Activated T-cell treated with anti-CD3 and anti-CD28 coated beads for 48 hours (primary cell): ENCODE measurements around the gene ZBTB25.

Experiments
- DNase-seq: peaks from one replicate; pipeline ENCODE4 v3.0.0-alpha.2; 2020; ENCODE audit warnings: low read depth

ZBTB25 gene

DNA sequence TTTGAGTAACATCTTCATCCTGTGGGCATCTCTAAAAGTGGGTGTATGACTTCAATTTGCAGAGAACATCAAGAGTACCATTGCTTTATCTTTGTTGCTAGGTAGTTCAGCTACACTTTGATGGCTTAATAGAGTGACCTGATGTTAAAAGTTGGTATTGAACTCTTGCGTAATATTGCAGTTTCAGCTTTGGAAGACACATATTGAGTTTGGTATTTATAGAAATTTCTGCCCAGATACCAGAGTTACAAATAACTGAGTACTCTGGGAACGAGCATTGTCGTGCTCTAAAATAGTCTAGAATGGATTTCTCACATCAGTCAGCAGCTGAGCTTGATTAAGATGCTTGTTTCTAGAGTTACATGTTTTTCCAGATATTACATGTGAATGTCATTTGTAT lies 63.1 kb downstream of the ZBTB25 start:
- no peak for DNase-seq

DNA sequence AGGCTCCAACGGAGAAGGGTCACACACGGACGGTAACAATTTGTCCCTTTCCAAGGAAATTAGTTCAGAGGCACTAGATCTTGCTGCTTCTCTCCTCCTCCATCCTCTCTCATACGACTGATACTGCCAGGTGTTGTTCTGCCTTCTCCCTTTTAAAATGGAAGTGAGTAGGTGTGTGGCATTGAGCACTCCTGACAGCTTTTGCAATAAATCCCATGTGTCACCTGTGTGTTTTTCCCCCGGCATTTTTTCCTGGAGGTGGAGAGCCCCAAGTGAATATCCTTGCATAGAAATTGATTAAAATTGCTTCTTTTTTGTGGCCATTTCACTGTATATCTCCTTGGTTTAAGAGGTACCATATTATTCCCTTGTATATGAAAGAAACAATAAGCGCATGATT lies 64.5 kb downstream of the ZBTB25 start:
- no peak for DNase-seq

DNA sequence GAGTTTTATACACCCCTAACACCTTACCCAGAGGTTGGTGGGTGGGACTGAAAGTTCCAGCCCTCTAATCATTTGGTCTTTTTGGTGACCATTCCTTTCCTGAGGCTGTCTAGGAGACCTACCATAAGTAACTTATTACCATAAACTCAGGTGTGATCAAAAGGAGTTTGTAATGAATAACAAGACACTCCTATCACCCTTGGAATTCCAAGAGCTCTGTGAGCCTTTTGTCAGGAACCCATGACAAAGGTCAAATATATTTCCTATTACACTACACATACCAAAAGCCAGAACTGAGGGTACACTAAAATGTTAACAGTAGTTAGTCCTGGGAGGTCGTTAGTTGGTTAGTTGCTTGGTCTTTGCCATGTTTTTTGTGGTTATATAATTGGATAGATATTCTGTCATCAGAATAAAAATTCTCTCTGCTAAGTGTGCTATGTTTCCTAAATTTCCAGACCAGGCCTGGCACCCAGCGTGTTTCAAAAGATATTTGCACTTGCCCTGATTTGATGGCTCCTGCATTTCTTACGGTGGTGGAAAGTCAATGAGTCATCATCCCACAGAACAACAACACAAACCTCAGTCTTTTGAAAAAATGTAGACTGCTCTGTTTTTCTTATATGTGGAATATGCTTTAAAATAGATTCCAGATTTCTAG lies 65.3 kb downstream of the ZBTB25 start:
- DNase-seq: no peak

DNA sequence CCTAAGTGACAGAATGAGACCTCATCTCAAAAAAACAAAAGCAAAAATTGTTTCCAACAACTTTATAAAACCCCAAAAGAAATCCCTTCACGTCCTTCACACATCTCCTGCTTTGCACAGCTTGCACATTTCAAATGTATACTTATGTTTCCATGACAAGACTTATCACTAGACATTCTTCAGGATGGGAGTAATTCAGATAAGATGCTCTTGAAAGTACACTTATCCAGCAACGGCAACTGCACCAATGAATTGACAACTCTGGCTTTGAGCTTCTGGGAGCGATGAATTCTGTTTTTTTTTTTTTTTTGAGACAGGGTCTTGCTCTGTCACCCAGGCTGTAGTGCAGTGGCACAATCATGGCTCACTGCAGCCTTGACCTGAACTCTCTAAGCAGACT lies 69.1 kb downstream of the ZBTB25 start:
- no peak for DNase-seq

DNA sequence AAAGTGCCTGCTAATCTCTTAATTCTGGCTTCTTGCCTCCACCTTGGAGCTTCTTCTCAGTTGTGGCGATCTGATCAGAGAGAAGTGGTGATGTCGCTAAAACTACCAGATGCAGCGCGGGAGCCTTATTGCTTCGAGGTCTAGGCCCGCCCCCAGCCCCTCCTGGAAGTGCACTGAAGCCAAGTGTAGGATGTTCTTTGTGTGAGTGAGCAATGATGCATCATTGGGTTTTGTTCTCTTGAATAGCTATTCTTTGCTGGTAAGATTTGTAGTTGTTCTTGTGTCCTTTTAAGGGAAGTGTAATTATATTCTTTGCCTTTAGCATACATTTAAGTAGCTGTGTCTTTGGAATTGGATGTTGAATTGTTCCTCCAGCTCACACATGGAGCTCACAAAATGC lies 79.7 kb downstream of the ZBTB25 start:
- peak; percentile 26 for DNase-seq

DNA sequence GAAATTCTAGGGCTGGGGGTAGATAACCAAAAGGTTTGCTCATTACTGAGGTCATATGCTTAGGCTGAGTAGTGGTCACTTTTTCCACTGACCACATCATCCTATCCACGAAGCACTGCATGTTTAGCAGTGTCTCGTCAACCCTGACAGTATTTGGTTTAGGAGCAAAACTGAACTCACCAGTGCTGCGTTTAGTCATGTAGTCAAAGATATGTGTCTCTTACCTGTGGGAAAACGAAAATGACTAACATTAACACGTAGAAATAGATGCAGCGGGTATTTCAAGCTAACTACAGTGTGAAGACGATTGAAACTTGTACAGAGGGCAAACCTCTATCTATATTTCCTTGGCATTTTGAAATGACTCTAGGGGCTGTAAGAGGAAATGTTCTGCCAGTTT lies 80.9 kb downstream of the ZBTB25 start:
- no peak for DNase-seq

DNA sequence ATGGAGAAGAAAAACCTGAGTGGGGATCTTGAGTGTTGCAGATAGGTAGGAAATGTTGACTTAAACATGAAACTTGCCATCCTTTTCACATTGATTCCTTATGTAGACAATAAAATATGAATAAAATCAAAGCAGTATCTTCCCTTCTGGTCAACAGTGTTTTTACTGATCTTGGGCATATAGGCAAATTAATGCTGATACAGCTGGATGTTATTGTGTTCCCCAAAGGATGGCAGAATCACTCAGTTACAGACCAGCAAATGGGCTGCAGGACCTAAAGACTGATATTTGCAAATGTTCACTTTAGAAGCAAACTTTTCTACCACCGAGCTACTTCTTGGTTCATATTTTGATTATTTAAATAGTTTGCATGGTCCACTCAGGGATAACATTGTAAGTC lies 81.6 kb downstream of the ZBTB25 start:
- no peak for DNase-seq

DNA sequence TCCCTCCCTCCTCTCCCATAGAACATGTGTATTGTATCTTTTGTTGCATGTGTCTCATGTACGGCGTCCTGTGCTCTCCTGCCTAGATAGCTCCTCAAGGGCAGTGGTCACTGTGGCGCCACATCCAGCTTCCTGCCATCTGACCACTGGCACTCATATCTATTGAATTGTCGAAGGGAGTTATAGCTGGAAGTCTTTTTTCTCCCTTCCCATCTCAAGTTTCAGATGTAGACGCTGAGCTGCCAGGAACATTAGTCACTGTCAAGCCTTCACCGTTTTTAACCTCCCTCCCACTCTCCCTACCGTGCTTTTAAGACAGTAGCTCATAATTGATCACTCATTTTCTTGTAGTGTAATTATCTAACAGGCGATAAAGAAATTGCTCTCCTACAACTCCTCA lies 82.5 kb downstream of the ZBTB25 start:
- DNase-seq: no peak

DNA sequence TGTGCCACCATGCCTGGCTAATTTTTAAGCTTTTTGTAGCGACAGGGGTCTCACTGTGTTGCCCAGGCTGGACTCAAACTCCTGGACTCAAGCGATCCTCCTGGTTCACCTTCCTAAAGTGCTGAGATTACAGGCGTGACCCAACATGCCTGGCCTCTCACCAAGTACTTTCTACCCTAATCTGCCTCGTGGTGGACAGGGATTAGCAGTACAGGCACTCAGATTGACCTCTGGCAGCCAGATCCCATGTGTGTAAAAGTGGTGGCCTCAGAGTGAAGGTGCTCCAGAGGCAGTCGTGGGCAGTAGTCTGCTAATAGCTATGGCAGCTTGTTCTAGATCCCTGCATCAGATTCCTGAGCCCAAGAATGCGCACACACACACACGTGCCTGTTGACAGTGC lies 84.6 kb downstream of the ZBTB25 start:
- DNase-seq: no peak

DNA sequence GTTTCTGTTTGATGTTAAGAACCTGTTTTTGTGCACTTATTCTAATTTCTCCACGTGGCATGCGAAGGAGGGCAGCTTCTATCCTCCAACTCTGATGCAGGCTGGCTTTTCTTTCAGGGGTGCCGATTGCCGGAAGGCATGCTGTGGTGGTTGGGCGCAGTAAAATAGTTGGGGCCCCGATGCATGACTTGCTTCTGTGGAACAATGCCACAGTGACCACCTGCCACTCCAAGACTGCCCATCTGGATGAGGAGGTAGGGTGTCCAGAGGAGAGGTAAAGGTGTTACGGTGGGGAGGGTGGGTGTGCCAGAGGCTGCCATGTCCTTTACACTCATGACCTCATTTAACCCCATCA lies 85.9 kb downstream of the ZBTB25 start:
- DNase-seq: no peak

DNA sequence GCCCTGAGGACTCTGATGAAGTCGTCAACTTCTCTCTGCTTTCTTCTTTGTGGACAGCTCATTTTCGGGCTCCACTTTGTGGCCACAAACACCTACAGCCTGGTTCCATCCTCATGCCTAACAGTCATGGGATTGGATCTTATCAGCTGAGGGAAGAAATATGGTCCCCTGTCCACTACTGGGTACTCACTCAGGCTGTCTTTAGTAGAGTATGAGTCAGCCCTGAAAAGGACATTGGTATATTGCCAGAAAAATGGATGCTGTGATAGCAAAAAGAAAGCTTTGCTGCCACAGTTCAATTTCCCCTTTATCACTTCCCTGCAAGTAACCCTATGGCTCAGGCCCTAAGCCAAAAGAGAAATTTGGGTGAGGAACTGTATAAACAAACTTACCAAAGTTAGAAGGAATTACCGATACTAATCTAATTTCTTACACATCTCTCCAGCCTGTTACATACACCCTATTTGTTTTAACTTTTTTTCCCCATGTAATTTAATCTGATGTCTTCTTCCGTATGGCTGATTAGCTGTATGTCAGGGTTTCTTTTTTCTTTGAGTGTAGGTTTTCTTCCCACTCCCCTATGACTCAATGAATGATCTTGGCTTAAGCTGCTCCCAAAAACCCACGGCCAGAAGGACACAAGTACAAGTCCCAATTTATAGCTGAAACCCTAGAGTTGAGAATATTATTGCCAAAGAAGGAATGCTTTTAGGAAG lies 86.4 kb downstream of the ZBTB25 start:
- no peak for DNase-seq

DNA sequence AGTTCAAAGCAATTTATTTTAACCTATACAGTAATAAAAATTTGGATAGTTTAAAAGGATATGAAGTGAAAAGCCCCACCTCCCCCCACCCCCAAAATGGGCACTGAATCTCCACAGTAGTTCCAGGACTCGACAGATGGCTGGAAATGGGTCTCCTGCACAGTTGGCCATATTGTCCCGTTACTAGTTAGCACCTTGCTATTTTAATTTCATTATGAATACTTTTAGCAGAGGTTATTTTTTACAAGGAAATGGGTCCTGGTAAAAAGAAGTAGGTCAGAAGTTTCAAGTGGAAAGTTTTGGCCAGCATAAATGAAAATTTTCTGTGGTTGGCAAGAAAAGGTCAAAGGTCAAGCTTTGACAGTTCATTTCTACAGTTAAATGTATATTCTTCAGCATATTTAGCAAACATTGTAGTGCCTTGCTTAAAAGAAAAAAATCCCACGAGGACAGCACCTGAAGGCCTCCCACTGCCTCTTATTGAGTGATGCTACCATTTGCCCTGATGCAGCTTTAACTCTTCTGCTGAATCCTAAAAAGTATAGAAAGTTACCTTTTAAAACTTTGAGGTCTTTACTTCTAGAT lies 87.2 kb downstream of the ZBTB25 start:
- no peak for DNase-seq

DNA sequence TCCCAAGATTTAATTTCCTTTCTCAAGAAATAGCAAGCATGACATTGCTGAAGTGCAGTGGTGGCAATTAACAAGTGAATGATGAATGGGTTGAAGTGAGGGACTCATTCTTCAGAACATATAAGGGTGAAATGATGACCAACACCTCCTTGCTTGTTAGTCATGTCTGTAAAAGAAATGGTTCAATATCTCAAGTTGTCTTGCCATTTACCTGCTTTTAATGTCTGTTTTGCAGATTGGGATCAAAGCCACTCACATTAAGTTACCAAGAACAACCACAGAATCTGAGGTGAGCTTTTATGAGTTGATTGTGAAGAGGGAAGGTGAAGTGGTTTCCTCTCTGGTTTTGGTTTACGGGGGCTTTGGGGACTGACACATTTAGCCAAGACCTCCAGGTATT lies 91.4 kb downstream of the ZBTB25 start:
- no peak for DNase-seq

DNA sequence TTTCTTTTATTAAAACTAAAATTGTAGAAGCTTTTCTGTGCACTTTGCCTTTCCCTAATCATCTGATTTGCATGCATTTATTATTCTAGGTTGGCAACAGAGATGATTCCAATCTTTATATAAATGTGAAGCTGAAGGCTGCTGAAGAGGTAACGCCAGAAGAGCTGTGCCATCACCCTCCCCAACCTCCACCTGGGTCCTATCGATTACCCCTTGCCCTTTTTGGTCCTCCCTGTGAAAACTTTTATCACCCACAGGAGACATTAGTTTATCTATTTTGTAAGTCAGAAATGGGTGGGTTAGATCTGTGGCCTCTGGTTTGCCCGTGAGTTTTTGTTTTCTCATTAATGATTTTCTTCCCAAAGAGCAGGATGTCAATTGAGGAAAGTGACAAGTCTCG lies 92.6 kb downstream of the ZBTB25 start:
- DNase-seq: no peak

DNA sequence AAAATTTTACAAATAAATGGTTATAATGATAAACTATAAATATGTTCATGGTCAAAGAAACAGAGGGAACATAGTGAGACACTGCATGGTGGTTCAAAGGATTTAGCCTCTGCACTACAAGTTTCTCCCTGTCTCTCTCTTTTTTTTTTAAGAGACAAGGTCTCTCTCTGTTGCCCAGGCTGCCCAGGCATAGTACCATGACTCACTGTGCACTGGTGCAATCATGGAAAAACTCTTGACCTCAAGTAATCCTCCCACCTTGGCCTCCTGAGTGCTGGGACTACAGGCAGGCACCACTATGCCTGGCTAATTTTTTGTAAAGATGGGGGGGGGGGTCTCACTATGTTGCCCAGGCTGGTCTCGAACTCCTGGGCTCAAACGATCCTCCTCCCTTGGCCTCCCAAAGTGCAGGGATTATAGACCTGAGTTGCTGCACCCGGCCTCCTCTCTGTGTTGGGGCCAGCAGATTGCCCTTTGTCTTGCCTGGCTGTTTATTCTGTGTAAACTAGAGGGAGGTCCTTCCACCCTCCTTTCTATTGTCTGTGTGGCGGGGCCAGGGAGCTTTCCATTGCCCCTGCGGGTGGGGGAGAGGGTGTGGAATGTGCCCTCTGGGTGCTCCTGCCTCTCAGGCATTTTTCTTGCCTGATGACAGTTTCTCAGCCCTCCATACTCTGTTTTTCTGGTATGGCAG lies 93.4 kb downstream of the ZBTB25 start:
- DNase-seq: no peak

DNA sequence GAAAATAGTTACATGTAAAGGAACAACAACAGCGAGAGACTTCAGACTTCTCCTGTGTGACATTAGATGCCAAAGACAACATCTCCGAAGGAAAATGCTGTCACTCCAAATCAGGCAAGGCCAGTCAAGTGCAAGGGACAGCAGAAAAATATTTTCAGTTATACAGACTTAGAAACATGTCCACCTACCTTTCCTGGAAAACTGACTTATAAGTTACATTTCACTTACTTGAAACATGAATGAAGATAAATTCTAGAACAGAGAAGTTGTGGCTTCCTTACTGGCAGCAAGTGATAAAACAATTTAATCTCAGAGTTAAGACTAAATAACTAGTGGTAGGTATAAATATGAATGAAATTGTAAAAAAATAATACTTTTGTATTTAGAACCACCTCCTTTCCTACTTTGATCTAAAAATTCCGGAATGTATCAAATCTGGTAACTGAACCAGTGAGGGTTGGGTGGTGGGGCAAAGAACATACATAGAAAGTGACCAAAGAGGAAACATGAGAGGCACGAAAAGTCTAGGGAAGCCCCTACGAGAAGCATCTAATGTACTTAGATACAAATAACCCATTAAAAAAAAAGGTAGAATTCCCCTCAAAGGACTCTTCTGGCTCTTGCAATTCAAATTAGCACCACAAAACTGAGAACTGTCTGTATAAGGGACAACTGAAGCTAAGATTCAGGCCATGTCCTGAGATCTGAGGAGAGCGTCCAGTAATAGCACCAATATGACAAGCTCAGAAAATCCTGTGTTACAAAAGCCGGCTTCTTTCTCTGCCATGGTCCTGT lies 94.3 kb downstream of the ZBTB25 start:
- no peak for DNase-seq

DNA sequence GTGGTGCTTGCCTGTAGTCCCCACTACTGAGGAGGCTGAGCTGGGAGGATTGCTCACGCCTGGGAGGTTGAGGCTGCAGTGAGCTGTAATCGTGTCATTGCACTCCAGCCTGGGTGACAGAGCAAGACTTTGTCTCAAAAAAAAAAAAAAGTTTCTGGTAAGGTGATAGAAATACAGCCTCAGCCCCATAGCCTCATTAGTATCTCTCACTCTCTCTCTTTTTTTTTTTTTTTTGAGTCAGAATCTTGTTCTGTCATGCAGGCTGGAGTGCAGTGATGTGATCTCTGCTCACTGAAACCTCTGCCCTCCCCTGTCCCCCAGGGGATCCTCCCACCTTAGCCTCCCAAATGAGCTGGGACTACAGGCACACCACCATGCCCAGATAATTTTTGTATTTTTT lies 96.3 kb downstream of the ZBTB25 start:
- DNase-seq: no peak

DNA sequence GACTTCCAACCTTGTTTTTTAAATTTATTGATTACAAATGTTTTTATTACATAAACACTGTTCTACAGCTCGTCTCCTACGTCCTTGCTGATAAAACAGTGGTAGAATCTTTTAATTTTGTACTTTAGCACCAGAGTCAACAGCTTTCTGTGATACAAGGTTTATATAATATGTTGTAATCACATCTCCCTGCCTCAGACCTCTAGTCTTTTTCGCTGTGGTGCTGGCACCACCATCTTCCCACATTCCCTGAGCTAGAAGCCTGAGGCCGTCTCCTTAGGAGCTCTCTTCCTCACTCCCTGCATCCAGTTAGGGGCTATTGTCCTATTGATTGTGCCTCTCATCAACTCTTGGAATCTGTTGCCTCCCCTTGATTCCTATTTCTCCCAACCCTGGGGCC lies 98.3 kb downstream of the ZBTB25 start:
- no peak for DNase-seq

DNA sequence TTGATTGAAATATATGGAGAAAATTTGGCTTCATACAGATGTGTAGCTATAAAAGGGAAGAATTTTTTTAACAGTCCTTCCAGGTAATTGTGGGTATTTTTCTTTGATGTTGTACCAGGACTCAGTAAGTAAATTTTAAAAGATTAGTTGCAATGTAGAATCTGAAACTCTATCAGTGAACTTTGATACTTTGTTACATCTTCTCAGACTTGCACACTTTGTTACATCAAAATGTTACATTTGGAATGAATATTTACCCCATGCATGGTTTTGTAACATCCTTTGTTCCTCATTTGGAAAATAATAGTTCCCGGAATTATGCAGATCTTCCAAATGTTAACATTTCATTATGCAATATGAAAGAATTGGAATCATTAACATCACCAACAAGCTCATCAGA lies 101.7 kb downstream of the ZBTB25 start:
- no peak for DNase-seq

DNA sequence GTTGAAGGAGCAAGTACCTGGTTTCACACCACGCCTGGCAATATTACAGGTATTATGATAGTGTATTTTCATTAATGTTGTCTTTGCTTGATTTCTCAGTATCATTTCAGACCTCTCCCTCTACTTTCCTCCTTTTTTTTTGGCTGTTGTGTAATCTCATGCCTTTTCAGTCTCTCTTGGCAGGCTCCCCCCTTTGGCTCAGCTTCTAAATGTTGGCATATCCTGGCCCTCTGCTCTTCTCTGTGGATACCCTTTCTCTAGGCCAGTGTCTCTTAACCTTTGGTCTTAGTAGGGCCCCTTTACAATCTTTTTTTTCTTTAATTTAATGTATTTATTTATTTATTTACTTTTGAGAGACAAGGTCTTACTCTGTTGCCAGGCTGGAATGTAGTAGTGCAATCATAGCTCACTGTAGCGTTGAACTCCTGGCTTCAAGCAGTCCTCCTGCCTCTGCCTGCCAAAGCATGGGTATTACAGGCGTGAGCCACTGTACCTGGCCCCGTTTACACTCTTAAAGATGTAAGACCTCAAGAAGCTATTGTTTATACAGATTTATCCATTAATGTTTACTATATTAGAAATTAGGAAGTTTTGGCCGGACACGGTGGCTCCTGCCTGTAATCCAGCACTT lies 102.7 kb downstream of the ZBTB25 start:
- DNase-seq: no peak
